Stomach (tissue), 9 donors: ENCODE data around the gene BSCL2. TPM values are rescaled to one million over a fixed set of nuclear protein-coding genes. Genes with fewer than 3 reads are reported as not detected.
"Not testable (repeated sequence)": the region's sequence is repeated elsewhere in the genome, so short reads cannot be mapped to it uniquely, and the experiment has no call there.

Experiments used
- DNase-seq, 2 donors: peaks; one replicate each; pipeline versions ENCODE4 v3.0.0 to v3.0.0-alpha.2; 2013 to 2019
- H3K27ac ChIP-seq, 5 donors: fragments of 200-600 bp in 4 of 5; sonication (generic) in 4 of 5; one replicate each; pipeline ENCODE4 v1.5.1; 2013 to 2019; ENCODE audit warnings: mild to moderate bottlenecking in 1 of 5, moderate library complexity in 1 of 5
- H3K27me3 ChIP-seq, 3 donors: fragments of 200-600 bp; sonication (generic); one replicate each; pipeline ENCODE4 v1.5.1; 2017 to 2019; ENCODE audit warnings: mixed run types in 1 of 3
- H3K36me3 ChIP-seq, 4 donors: fragments of 200-600 bp; sonication (generic); 1 replicate in 3 of 4; 2 replicates in 1 of 4; pipeline ENCODE4 v1.5.1; 2016 to 2019
- H3K4me1 ChIP-seq, 4 donors: fragments of 200-600 bp; sonication (generic); one replicate each; pipeline ENCODE4 v1.5.1; 2016 to 2019
- H3K4me3 ChIP-seq, 4 donors: fragments of 200-600 bp; sonication (generic) in 3 of 4; one replicate each; pipeline ENCODE4 v1.5.1; 2016 to 2019; ENCODE audit warnings: mild to moderate bottlenecking in 1 of 4
- H3K9me3 ChIP-seq, 4 donors: fragments of 200-600 bp; sonication (generic); one replicate each; pipeline ENCODE4 v1.5.1; 2016 to 2019
- CTCF ChIP-seq, 7 experiments: fragments of 450-650 bp in 4 of 7; fragments of 200-600 bp in 3 of 7; sonication (generic) in 3 of 7; IDR thresholded peaks; one replicate each; pipeline ENCODE4 v1.5.1; 2016 to 2019; ENCODE audit warnings: antibody characterized with exemption in 7 of 7, control low read depth in 2 of 7, mild to moderate bottlenecking in 1 of 7
- EP300 ChIP-seq: sonication (generic); formaldehyde crosslinking; IDR thresholded peaks from one replicate; pipeline ENCODE4 v1.6.1; 2017; ENCODE audit warnings: antibody characterized with exemption
- POLR2A ChIP-seq, 4 donors: fragments of 450-650 bp; IDR thresholded peaks; one replicate each; pipeline ENCODE4 v1.6.1; 2016; ENCODE audit warnings: antibody characterized with exemption in 4 of 4, control low read depth in 2 of 4, mild to moderate bottlenecking in 1 of 4, moderate library complexity in 1 of 4
- POLR2AphosphoS5 ChIP-seq, 3 donors: sonication (generic); formaldehyde crosslinking; IDR thresholded peaks; one replicate each; pipeline ENCODE4 v1.6.1; 2016; ENCODE audit warnings: antibody characterized with exemption in 3 of 3
- WGBS, 5 donors: extraction: QIAGEN DNeasy Blood & Tissue Kit in 3 of 5; methylation state at CpG; one replicate each; pipeline versions ENCODE4 v1.1.5 to v1.1.7; 2013 to 2018; 5-methylcytosine and 5-hydroxymethylcytosine counted together
- intact Hi-C: fragments of 100-400 bp; cut with DNase I; formaldehyde crosslinking; loops from one replicate; pipeline ENCODE4 v1.15.1; 2023; ENCODE audit warnings: low total_unique reads
- polyA plus RNA-seq, 3 donors: library from polyadenylated mRNA; stranded (reverse); fragments of 200-250 nt; gene quantifications; one replicate each; pipeline ENCODE4 v1.2.3, GENCODE V29; 2013
- total RNA-seq, 5 donors: library from RNA; depleted of rRNA; stranded (reverse); fragments of >200 nt; gene quantifications; one replicate each; pipeline versions ENCODE4 v1.1.0 to v1.2.3, GENCODE V29; 2014 to 2016
- donor health status: healthy with polysubstance abuse.
- donor health status: Bipolar disorder and iron deficiency.
- donor health status: healthy.

The BSCL2 gene
- total and polyA plus RNA-seq, 8 donors, result 29.9 to 144 (median 94.3) TPM

- H3K27me3 ChIP-seq, result no peaks in the 10 kb centered on the region
- H3K4me1 ChIP-seq, result peaks cover 42 to 65% (median 55%) of the 10 kb centered on the region in 4 donors
- no peak for DNase-seq
- peaks cover 9 to 24% (median 19%) of the 10 kb centered on the region in 4 donors for H3K36me3 ChIP-seq
- no peaks in the 10 kb centered on the region for H3K9me3 ChIP-seq
- intact Hi-C loops, result no loop called here
- TF ChIP-seq EP300 (no peak), POLR2AphosphoS5 (IDR thresholded peaks at IDR 0.05) (no peak), CTCF (IDR thresholded peaks at IDR 0.05) (no peak), POLR2A (IDR thresholded peaks at IDR 0.05) (no peak)
- H3K27ac ChIP-seq, result peak overlapping the region; percentile 81 to 94 (median 89)
- H3K4me3 ChIP-seq, result peak overlapping the region; percentile 65 to 87 (median 80)
- 46 to 61% (median 57%) methylated on average over 8 of the region's 8 CpGs for WGBS, 5 donors
Observed at GRCh38 chr11:62706850-62707247, 375 bp downstream of the BSCL2 start.

- Histone ChIP-seq H3K36me3 (peaks cover 2 to 25% (median 19%) of the 10 kb centered on the region in 4 donors), H3K27ac (peak overlapping the region; percentile 81 to 94 (median 89)), H3K4me3 (peak overlapping the region; percentile 65 to 87 (median 80)), H3K4me1 (peaks cover 42 to 60% (median 52%) of the 10 kb centered on the region in 4 donors), H3K27me3 (no peaks in the 10 kb centered on the region), H3K9me3 (no peaks in the 10 kb centered on the region)
- 3 to 8% (median 3%) methylated on average over 33 to 73 of the region's 73 CpGs for WGBS, 5 donors
- TF ChIP-seq EP300 (no peak), CTCF (IDR thresholded peaks at IDR 0.05) (no peak), POLR2A (IDR thresholded peaks at IDR 0.05) (no peak), POLR2AphosphoS5 (IDR thresholded peaks at IDR 0.05) (peak; percentile 7 to 92 (median 64))
- intact Hi-C loops, result no loop called here
- peak; percentile 97 to 98 for DNase-seq
Observed at GRCh38 chr11:62705880-62706849, 1.1 kb downstream of the BSCL2 start.

GRCh38 chr11:62705413-62705812, 1.8 kb downstream of the BSCL2 start:
- 16 to 41% (median 33%) methylated on average over 7 of the region's 7 CpGs for WGBS, 5 donors
- Histone ChIP-seq H3K9me3 (no peaks in the 10 kb centered on the region), H3K36me3 (peaks cover 0 to 25% (median 19%) of the 10 kb centered on the region in 4 donors), H3K4me1 (peaks cover 40 to 52% (median 46%) of the 10 kb centered on the region in 4 donors), H3K4me3 (peak overlapping the region; percentile 65 to 87 (median 80)), H3K27ac (peak overlapping the region; percentile 81 to 94 (median 89)), H3K27me3 (no peaks in the 10 kb centered on the region)
- TF ChIP-seq POLR2A (IDR thresholded peaks at IDR 0.05), result no peak
- no peak for TF ChIP-seq CTCF (IDR thresholded peaks at IDR 0.05)
- no peak for TF ChIP-seq EP300
- intact Hi-C loops, result no loop called here
- peak in 1 of 2 donors; percentile 64 for DNase-seq

- DNase-seq, H3K4me3 ChIP-seq, H3K27ac ChIP-seq, H3K9me3 ChIP-seq, intact Hi-C loops, H3K27me3 ChIP-seq: not testable (repeated sequence)
- 87 to 96% (median 91%) methylated on average over 4 of the region's 4 CpGs for WGBS, 5 donors
- peaks cover 0 to 27% (median 19%) of the 10 kb centered on the region in 4 donors for H3K36me3 ChIP-seq
- peaks cover 31 to 42% (median 38%) of the 10 kb centered on the region in 4 donors for H3K4me1 ChIP-seq
Observed at GRCh38 chr11:62703921-62704320, 3.3 kb downstream of the BSCL2 start.
